DMS114 treated with DMSO at 0.1 percent for 48 hours (cell line): Measurements from ENCODE around the gene ABT1.

Experiments
- DNase-seq: peaks from one replicate; lab custom pipeline; 2025; ENCODE audit not compliant: unreplicated experiment; lab: John Stamatoyannopoulos, UW

ABT1 gene

DNA sequence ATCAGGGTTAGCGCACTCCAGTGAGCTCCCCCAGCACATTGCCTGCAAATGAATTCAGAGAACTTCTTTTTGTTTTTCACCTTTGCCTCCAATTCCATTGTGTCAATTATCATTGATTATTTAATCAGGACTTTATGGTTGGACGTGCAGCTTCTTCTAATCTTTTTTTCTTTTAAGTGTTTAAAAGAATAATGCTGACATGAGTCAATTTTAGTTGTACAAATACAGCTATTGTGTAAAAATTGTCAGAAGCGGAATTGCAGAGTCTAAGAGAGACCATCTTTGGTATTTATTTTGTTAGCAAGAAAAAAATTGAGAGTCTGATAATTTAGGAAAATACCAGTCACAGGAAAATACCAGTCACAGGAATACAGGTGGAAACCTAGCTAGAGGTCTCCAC, 5.5 kb downstream of the ABT1 start:
- DNase-seq = no peak

DNA sequence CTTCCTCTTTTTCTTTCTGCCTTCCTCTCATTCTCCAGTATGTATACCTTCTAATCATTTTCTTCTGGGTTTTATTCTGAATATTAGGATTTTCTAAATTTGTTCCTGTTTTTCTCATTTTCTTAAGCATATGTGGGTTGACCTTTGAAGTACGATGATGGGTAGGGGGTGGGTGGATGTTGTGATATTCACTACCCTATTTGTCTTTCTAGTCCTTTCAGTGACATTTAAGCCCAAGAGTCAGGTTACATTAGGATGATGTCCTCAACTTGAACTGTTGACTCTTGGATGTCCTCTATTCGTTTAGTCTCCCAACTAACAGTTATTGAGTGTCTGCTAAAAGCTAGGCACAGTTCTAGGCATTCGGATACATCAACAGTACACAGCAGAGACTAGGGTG, 7.3 kb downstream of the ABT1 start:
- no peak for DNase-seq

GRCh38 chr6:26604797-26605196, 8.0 kb downstream of the ABT1 start:
- DNase-seq = no peak

- peak; percentile 86 for DNase-seq
Observed at GRCh38 chr6:26607434-26608230, 10.9 kb downstream of the ABT1 start.

- DNase-seq = no peak
Observed at GRCh38 chr6:26609463-26609862, 12.7 kb downstream of the ABT1 start.

- no peak for DNase-seq
Observed at GRCh38 chr6:26611599-26611998, 14.8 kb downstream of the ABT1 start.

GRCh38 chr6:26613201-26613600, 16.4 kb downstream of the ABT1 start:
- DNase-seq = no peak

- no peak for DNase-seq
Observed at GRCh38 chr6:26613689-26614683, 17.2 kb downstream of the ABT1 start.

- no peak for DNase-seq
Observed at GRCh38 chr6:26623339-26623859, 26.6 kb downstream of the ABT1 start.

- no peak for DNase-seq
Observed at GRCh38 chr6:26624557-26624956, 27.8 kb downstream of the ABT1 start.

- DNase-seq = no peak
Observed at GRCh38 chr6:26627843-26628242, 31.1 kb downstream of the ABT1 start.

- DNase-seq = no peak
Observed at GRCh38 chr6:26629359-26629758, 32.6 kb downstream of the ABT1 start.

DNA sequence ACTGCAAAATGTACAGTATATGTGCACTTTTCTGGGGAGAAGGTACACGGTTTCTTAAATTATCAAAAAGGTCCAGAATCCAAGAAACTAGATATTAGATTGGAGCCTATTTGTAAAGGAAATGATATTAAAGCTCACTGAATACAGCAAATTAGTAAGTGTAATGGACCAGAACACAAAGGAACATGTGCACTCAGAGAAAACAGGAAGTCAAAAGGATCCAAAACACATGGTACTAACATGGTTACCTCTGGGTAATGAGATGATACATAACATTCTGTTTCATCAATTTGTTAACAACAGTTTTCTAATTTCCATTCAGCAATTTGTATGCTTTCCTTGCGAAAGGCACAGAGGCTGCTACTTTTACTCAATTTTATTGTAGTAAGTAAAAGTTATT, 44.1 kb downstream of the ABT1 start:
- no peak for DNase-seq

DNA sequence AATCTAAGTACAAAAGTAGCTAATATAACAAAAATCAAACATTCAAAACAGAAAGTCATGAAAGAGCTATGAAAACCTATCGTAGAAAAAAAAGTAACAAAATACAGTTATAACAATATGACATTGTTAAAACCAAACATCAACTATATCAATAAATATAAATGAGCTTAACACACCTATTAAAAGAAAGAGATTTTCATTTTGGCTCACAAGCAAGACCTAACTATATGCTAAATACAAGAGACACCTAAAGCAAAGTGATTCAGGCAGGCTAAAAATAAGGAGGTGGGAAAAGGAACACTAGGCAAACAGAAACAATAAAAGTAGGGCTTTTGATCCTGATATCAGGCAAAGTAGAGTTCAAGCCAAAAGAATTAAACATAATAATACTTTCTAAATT, 49.3 kb downstream of the ABT1 start:
- DNase-seq = no peak
